Measurements from ENCODE around the gene PIP5KL1.

Gene PIP5KL1

GRCh38 chr9:127930231-127931091 lies at the start of gene PIP5KL1:
Gene PIP5KL1, minus strand, starts transcription at chr9:127930777. Its CDS starts 25 bp downstream, at chr9:127930752.
- Histone ChIP-seq H3K79me2 (ENCODE audit: low read length) (peaks cover under 1% of the 10 kb centered on the region; the same call in 1 of the 2 replicates), H4K20me1 (ENCODE audit: insufficient read depth, low read length) (0 out of 2 replicates have a peak, but pooled peaks cover 4% of the 10 kb centered on the region), H3K36me3 (replicated peaks; ENCODE audit: low read depth, low read length) (no peaks in the 10 kb centered on the region), H3K9ac (ENCODE audit: low read length) (peak within 1 kb of the TSS; percentile 34; the same call in 1 of the 2 replicates), H3K4me3 (ENCODE audit: low read length) (peak within 1 kb of the TSS; percentile 77), H3K27me3 (ENCODE audit: low read depth, low read length) (peaks cover 40% of the 10 kb centered on the region), H3K4me2 (ENCODE audit: low read length) (peak within 1 kb of the TSS; percentile 96), H3K9me3 (ENCODE audit: insufficient read depth, low read length) (no peaks in the 10 kb centered on the region), H3K4me1 (ENCODE audit: low read length) (peaks cover 21% of the 10 kb centered on the region), H2AFZ (ENCODE audit: low read depth, low read length) (peak within 1 kb of the TSS; percentile 27; the same call in 1 of the 2 replicates), H3K27ac (ENCODE audit: low read length) (no peak within 1 kb of the TSS)
- TF ChIP-seq CTCF (IDR thresholded peaks at IDR 0.05; ENCODE audit: low read depth, low read length) (no peak), EZH2phosphoT487 (IDR thresholded peaks at IDR 0.05; ENCODE audit: low read depth) (no peak)

GRCh38 chr9:127980060-127980705 lies 49.6 kb upstream of the PIP5KL1 start:
- Histone ChIP-seq H3K9me3 (ENCODE audit: insufficient read depth, low read length) (no peaks in the 10 kb centered on the region; the same call in 1 of the 2 replicates), H4K20me1 (ENCODE audit: insufficient read depth, low read length) (peaks cover 20% of the 10 kb centered on the region; the same call in 1 of the 2 replicates), H3K4me1 (ENCODE audit: low read length) (peaks cover 52% of the 10 kb centered on the region), H3K4me2 (ENCODE audit: low read length) (peak overlapping the region; percentile 76), H3K79me2 (ENCODE audit: low read length) (peaks cover 34% of the 10 kb centered on the region), H2AFZ (ENCODE audit: low read depth, low read length) (no peak overlapping the region), H3K36me3 (replicated peaks; ENCODE audit: low read depth, low read length) (no peaks in the 10 kb centered on the region), H3K27ac (ENCODE audit: low read length) (peak overlapping the region; percentile 41; the same call in 1 of the 2 replicates), H3K4me3 (ENCODE audit: low read length) (peak overlapping the region; percentile 84), H3K27me3 (ENCODE audit: low read depth, low read length) (no peaks in the 10 kb centered on the region), H3K9ac (ENCODE audit: low read length) (peak overlapping the region; percentile 74)
- TF ChIP-seq EZH2phosphoT487 (IDR thresholded peaks at IDR 0.05; ENCODE audit: low read depth) (no peak), CTCF (IDR thresholded peaks at IDR 0.05; ENCODE audit: low read depth, low read length) (no peak)

GRCh38 chr9:127979333-127980059 lies 48.9 kb upstream of the PIP5KL1 start:
- Histone ChIP-seq H4K20me1 (ENCODE audit: insufficient read depth, low read length) (peaks cover 20% of the 10 kb centered on the region; the same call in 1 of the 2 replicates), H3K4me2 (ENCODE audit: low read length) (peak overlapping the region; percentile 76), H3K9me3 (ENCODE audit: insufficient read depth, low read length) (no peaks in the 10 kb centered on the region; the same call in 1 of the 2 replicates), H3K4me3 (ENCODE audit: low read length) (peak overlapping the region; percentile 84), H3K4me1 (ENCODE audit: low read length) (peaks cover 52% of the 10 kb centered on the region), H3K36me3 (replicated peaks; ENCODE audit: low read depth, low read length) (no peaks in the 10 kb centered on the region), H2AFZ (ENCODE audit: low read depth, low read length) (no peak overlapping the region), H3K27ac (ENCODE audit: low read length) (peak overlapping the region; percentile 41), H3K27me3 (ENCODE audit: low read depth, low read length) (no peaks in the 10 kb centered on the region), H3K9ac (ENCODE audit: low read length) (peak overlapping the region; percentile 74), H3K79me2 (ENCODE audit: low read length) (peaks cover 34% of the 10 kb centered on the region)
- TF ChIP-seq EZH2phosphoT487 (IDR thresholded peaks at IDR 0.05; ENCODE audit: low read depth) (no peak), CTCF (IDR thresholded peaks at IDR 0.05; ENCODE audit: low read depth, low read length) (no peak)

All from OCI-LY3 (cell line).